HG03520 (cell line): ENCODE measurements around the gene BIN1.

Source experiments
- ATAC-seq: cut with Tn5 transposase; IDR thresholded peaks from one replicate; pipeline ENCODE4 v1.9.1; 2021; ENCODE audit warnings: mild to moderate bottlenecking, moderate library complexity; ENCODE audit not compliant: unreplicated experiment

Gene BIN1

GRCh38 chr2:127025359-127026166 lies 81.4 kb downstream of the BIN1 start:
- peak; percentile 96 for ATAC-seq

DNA sequence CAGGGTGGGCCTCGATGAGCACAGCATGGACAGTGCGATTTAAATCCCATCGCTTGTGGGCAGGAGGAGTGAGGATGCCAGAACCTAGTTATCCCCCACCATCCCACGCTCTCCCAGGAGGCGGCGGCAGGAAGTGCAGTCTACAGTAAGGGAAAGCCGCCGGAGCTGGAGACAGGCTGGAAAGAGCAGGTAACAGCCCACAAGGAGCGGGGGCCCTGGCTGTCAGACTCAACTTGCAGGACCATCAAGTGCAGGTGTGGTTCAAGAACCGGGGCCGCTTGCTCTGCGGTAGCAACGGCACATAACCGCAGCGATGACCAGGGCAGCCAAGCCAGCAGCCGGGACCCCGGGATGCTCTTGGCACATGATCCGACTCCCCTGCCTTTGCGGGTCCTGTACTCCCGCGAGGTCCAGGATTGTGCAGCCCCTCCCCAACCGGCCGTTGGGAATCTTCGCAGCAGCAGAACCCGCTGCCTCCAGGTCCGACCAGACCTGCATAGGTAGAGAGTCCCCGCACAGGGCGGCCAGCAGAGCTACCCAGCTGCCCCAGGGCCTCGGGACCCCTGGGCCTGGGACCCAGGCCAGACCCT lies 82.1 kb downstream of the BIN1 start:
- ATAC-seq: no peak

- no peak for ATAC-seq
These were observed 83.5 kb downstream of the BIN1 start for GRCh38 chr2:127023504-127023903.

- no peak for ATAC-seq
These were observed 84.1 kb downstream of the BIN1 start for GRCh38 chr2:127022817-127023216.

DNA sequence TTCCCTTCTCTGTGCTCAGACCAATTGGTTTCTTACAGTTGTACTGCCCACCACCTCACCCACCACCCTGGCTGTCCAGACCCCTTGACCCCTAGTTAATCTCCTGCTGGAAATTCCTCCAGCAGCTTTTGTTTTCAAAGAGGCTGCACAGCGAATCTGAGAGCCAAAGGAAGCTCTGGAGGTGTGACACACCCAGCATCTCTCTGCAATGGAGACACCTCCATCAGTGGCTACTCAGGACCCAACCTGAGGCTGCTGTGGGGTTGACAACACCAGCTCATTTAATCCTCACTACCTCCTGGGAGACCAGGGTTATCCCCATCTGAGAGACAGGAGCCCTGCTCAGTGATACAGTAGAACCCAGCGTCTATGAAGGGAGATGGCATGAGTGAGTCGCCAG lies 86.4 kb downstream of the BIN1 start:
- ATAC-seq: no peak

GRCh38 chr2:127017548-127017947 lies 89.4 kb downstream of the BIN1 start:
- ATAC-seq: no peak

GRCh38 chr2:127016329-127016728 lies 90.6 kb downstream of the BIN1 start:
- ATAC-seq: no peak

DNA sequence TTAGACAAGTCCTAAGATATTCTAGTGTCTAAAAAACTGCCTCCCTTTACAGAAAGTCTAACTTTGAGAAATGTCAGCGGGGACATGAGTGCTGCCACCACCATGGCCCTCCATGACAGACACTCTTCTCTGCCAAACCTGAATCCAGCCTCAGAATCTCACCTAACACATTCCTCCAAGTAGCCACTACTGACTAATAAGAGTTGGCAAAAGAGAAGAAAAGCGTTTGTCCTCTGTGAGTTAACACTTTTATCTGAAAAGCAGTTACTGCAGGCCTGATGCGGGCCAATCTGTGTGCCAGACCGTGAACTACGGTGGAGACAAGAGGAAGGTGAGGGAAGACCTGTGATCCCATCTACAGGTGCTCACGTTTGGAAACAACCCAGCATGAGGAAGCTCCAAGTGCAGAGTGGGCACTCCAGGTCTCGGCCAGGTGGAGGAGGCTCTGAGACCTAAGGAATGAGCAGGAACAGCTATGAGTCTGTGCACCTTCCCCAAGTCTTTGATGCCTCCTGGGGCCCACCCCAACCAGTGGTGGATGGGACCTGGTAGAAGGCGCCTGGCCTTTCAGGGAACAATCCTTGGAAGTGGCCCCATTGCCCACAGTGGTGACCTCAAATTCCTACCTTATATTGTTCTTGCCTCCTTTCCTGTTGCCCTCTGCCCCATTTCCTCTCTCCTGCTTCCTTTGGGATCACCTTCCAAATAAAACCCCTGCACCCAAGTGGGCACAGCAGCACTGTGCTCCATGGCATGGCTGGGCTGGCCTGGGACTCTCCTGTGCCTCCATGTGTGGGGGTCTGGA lies 91.6 kb downstream of the BIN1 start:
- ATAC-seq: no peak

- ATAC-seq: no peak
These were observed 92.3 kb downstream of the BIN1 start for GRCh38 chr2:127014630-127015029.

DNA sequence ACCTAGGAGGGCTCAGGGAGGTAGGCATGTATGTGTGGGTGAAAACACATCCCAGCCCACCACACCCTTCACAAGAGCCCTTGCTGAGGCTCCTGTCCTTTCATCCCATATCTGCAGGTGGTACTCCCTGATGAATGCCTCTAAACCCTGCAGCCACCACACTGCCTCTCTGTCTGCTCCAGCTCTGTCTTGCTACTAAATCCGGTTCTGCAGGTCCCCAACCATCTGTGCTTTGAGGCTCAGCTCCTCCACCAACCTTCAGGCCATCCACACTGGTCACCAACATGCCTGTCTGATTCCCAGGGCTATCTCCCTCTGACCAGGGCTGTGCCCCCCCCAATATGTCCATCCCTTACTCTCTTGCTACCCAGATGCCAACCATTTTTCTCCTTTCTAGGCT lies 92.7 kb downstream of the BIN1 start:
- ATAC-seq: no peak

DNA sequence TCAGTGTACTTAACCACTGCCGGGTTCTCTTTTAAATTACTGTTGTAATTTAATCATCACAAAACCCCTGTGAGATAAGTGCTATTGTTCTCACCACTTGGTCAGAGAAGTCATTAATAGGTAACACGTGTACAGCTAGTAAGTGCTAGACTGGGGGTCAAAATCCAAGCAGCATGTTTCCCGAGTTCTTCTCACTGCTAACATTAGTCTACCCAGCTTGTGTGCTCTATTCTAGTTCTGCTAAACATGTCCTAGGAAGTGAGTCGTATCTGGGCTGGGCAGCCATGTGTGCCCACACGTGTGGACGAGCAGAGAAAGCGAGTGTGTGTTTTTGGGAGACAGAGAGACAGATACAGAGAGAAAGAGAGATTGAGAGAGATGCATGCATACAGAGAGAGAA lies 94.1 kb downstream of the BIN1 start:
- ATAC-seq: no peak

DNA sequence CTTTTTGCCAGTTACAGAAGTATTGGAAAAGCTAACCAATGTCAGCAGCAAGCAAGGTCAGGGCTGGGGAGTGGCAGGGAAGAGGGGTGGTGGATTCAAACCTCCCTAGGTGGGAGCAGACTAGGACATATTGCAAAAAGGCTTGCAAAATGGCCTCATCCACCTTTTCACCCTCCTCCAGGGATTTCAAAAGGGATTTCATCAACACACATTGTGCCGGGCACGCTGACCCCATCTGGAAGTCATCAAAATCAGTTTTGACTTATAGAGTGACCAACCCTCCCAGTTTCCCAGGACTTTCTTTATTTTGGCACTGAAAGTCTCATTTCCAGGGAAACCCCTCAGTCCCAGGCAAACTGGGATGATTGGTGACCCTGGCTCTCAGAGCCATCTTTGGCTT lies 94.7 kb downstream of the BIN1 start:
- no peak for ATAC-seq

GRCh38 chr2:127011796-127012195 lies 95.2 kb downstream of the BIN1 start:
- ATAC-seq: no peak

GRCh38 chr2:127011231-127011661 lies 95.7 kb downstream of the BIN1 start:
- ATAC-seq: no peak

DNA sequence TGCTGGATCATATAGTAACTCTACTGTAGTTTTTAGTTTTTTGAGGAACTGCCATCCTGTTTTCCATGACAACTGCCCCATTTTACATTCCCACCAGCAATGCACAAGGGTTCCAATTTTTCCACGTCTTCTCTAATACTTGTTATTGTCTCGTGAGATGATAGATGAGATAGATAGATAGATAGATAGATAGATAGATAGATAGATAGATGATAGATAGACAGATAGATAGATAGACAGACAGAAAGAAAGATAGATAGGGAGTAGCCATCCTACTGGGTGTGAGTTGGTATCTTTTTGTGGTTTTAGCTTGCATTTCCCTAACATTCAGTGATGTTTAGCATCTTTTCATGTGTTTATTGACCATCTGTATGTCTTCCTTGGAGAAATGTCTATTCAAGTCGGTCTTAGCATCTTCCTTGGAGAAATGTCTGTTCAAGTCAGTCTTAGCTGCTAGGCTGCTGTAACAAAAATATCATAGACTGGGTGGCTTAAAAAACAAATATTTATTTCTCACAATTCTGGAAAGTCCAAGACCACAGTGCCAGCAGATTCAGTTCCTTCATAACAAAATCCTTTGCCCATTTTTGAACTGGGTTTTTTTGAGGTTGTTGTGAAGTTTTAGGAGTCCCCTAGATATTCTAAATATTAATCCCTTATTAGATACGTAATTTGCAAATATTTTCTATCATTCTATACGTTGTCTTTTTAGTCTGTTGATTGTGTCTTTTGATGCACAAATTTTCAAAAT lies 98.5 kb downstream of the BIN1 start:
- ATAC-seq: no peak

DNA sequence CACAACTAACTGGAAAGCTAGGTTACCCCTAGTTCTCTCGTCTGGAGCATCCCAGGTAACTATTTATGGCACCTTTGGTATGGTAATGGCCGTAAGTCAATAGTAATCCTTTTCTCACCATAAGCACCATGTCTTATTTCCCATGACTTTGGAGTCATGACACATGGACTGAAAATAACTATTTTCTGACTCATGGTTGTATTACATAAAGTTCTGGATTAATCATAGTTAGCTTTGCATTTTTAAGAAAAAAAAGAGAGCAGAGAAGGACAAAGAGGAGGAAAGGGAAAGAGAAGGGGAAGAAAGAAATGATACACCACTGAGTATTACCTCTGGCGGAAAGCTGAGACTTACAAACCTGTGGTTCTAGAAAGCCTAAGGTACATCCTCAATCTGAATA lies 99.3 kb downstream of the BIN1 start:
- ATAC-seq: no peak

DNA sequence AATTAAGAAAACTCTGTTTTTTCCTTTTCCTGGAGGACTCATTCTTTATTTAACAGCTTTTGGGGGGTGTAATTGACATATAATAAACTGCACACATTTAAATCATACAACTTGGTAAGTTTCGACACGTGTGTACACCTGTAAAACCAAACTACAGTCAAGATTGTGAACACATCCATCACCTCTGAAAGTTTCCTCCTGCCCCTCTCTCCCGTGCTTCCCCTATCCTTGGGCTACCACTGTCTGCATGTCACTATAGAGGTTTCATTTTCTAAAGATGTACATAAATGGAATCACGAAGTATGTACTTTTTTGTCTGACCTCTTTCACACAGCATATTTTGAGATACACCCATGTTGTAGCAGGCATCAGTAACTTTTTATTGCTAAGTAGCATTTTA lies 100.0 kb downstream of the BIN1 start:
- no peak for ATAC-seq

DNA sequence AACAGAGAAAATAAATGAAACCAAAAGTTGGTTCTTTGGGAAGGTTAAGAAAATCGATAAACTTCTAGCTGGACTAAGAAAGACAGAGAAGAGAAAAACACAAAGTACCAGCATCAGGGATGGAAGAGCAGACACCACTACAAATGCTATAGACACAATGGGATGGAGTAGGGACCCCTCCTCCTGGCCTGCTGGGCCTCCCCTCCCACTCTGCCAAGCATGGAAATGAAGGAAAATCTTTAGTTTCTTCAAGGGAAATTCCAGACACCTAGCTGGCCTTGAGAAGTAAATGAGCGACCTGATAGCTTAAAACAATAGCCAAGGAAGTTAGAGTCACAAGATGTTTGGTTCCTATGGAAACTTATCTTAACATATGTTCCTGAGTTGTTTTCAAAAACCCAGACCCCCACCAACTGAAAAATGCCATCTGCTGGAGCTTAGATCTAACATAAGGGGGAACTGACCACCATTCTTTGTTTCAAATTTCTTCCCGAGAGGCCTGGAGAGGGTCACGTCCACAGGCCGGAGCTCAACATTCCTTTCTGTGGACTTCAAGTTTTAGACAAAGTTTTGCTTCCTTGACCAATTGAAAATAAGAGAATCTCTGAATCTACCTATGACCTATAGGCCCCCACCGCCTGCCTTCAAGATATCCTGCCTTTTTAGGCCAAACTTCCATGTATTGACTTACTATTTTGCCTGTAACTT lies 101.9 kb downstream of the BIN1 start:
- no peak for ATAC-seq

- no peak for ATAC-seq
These were observed 103.7 kb downstream of the BIN1 start for GRCh38 chr2:127003070-127003800.

- no peak for ATAC-seq
These were observed 105.2 kb downstream of the BIN1 start for GRCh38 chr2:127001751-127002150.
